GM12875 (cell line): ENCODE data around the gene RAD51D.

Source experiments
- H3K4me3 ChIP-seq: one replicate; pipeline ENCODE4 v1.5.1; 2011; ENCODE audit warnings: low read depth, low read length, control low read depth
- CTCF ChIP-seq: IDR thresholded peaks from 2 replicates; pipeline ENCODE4 v1.5.1; 2011; ENCODE audit warnings: low read depth, mild to moderate bottlenecking, control low read depth, inconsistent platforms, low read length, moderate library complexity, borderline replicate concordance; ENCODE audit not compliant: insufficient read depth

The RAD51D gene

GRCh38 chr17:35119370-35120165 is at the start of gene RAD51D:
Gene RAD51D (minus strand): TSS chr17:35119860. CDS start chr17:35119613, 247 bp downstream.
- peak within 1 kb of the TSS; percentile 87 for H3K4me3 ChIP-seq
- peak; percentile 94 for TF ChIP-seq CTCF

GRCh38 chr17:35167666-35168065 is 48.0 kb upstream of the RAD51D start:
- no peak overlapping the region for H3K4me3 ChIP-seq
- no peak for TF ChIP-seq CTCF

- TF ChIP-seq CTCF, result no peak
- H3K4me3 ChIP-seq, result no peak overlapping the region
These were observed 47.4 kb upstream of the RAD51D start for GRCh38 chr17:35167046-35167445.

- no peak for TF ChIP-seq CTCF
- H3K4me3 ChIP-seq, result no peak overlapping the region
These were observed 46.9 kb upstream of the RAD51D start for GRCh38 chr17:35166526-35166925.

GRCh38 chr17:35164716-35165115 is 45.1 kb upstream of the RAD51D start:
- TF ChIP-seq CTCF, result no peak
- H3K4me3 ChIP-seq, result no peak overlapping the region

GRCh38 chr17:35163886-35164285 is 44.2 kb upstream of the RAD51D start:
- no peak for TF ChIP-seq CTCF
- no peak overlapping the region for H3K4me3 ChIP-seq

- no peak for TF ChIP-seq CTCF
- no peak overlapping the region for H3K4me3 ChIP-seq
These were observed 43.1 kb upstream of the RAD51D start for GRCh38 chr17:35162755-35163154.
